ACC112 (cell line): Measurements from ENCODE around the gene ZNF580.
A peak's percentile ranks its signal among the peaks of the same experiment; 100 is the strongest.

ENCODE experiments used
- H2AFZ ChIP-seq: fragments of 200-600 bp; sonication (generic); one replicate; pipeline ENCODE4 v1.6.0; 2017; ENCODE audit warnings: antibody characterized with exemption, low read length; ENCODE audit not compliant: unreplicated experiment
- H3K27ac ChIP-seq: fragments of 200-600 bp; sonication (generic); 2 replicates; pipeline ENCODE4 v1.5.1; 2014; ENCODE audit warnings: low read depth, mild to moderate bottlenecking, antibody characterized with exemption, low read length, moderate library complexity
- H3K27me3 ChIP-seq: fragments of 200-600 bp; sonication (generic); 2 replicates; pipeline ENCODE4 v1.6.1; 2014; ENCODE audit warnings: mild to moderate bottlenecking, antibody characterized with exemption, low read length, moderate library complexity, mixed read lengths; ENCODE audit not compliant: insufficient read depth
- H3K36me3 ChIP-seq: fragments of 200-600 bp; sonication (generic); 2 replicates; pipeline ENCODE4 v1.6.1; 2016; ENCODE audit warnings: mild to moderate bottlenecking, antibody characterized with exemption, low read length, moderate library complexity, mixed read lengths; ENCODE audit not compliant: insufficient read depth
- H3K4me1 ChIP-seq: fragments of 200-600 bp; sonication (generic); one replicate; pipeline ENCODE4 v1.6.1; 2016; ENCODE audit warnings: low read length, mixed read lengths; ENCODE audit not compliant: insufficient read depth, unreplicated experiment, control insufficient read depth
- H3K4me3 ChIP-seq: fragments of 200-600 bp; sonication (generic); 2 replicates; pipeline ENCODE4 v1.5.1; 2014; ENCODE audit warnings: mild to moderate bottlenecking, low read depth, low read length
- H3K79me2 ChIP-seq: fragments of 200-600 bp; sonication (generic); one replicate; pipeline ENCODE4 v1.6.0; 2016; ENCODE audit warnings: low read length; ENCODE audit not compliant: control insufficient read depth, unreplicated experiment, insufficient read depth

The ZNF580 gene

GRCh38 chr19:55606471-55606787, 34.4 kb upstream of the ZNF580 start:
- Histone ChIP-seq H3K4me3 (peak overlapping the region; percentile 92), H3K36me3 (peaks cover 10% of the 10 kb centered on the region; the same call in 1 of the 2 replicates), H3K79me2 (peaks cover 25% of the 10 kb centered on the region), H3K27ac (no peak overlapping the region), H3K4me1 (peaks cover 7% of the 10 kb centered on the region), H2AFZ (no peak overlapping the region), H3K27me3 (no peaks in the 10 kb centered on the region)

GRCh38 chr19:55606817-55607216, 34.0 kb upstream of the ZNF580 start:
- H3K4me1 ChIP-seq = peaks cover 7% of the 10 kb centered on the region
- peak overlapping the region; percentile 92 for H3K4me3 ChIP-seq
- H3K27ac ChIP-seq = no peak overlapping the region
- no peak overlapping the region for H2AFZ ChIP-seq
- peaks cover 25% of the 10 kb centered on the region for H3K79me2 ChIP-seq
- H3K27me3 ChIP-seq = no peaks in the 10 kb centered on the region
- H3K36me3 ChIP-seq = peaks cover 10% of the 10 kb centered on the region; the same call in 1 of the 2 replicates

GRCh38 chr19:55609326-55609725, 31.5 kb upstream of the ZNF580 start:
- H2AFZ ChIP-seq = no peak overlapping the region
- no peak overlapping the region for H3K4me3 ChIP-seq
- H3K36me3 ChIP-seq = peaks cover 10% of the 10 kb centered on the region; the same call in 1 of the 2 replicates
- H3K27ac ChIP-seq = no peak overlapping the region
- H3K27me3 ChIP-seq = no peaks in the 10 kb centered on the region
- H3K79me2 ChIP-seq = peaks cover 27% of the 10 kb centered on the region
- peaks cover 7% of the 10 kb centered on the region for H3K4me1 ChIP-seq

- H3K27ac ChIP-seq = no peak overlapping the region
Measured at GRCh38 chr19:55611300-55611982, 29.4 kb upstream of the ZNF580 start.

GRCh38 chr19:55611983-55612645, 28.7 kb upstream of the ZNF580 start:
- Histone ChIP-seq H3K4me1 (no peaks in the 10 kb centered on the region), H3K27ac (no peak overlapping the region), H2AFZ (no peak overlapping the region), H3K36me3 (peaks cover 10% of the 10 kb centered on the region; the same call in 1 of the 2 replicates), H3K79me2 (peaks cover 20% of the 10 kb centered on the region), H3K4me3 (no peak overlapping the region), H3K27me3 (no peaks in the 10 kb centered on the region)

More at GRCh38 chr19:55611300-55611982, 29.4 kb upstream of the ZNF580 start:
- Histone ChIP-seq H3K4me1 (peaks cover 6% of the 10 kb centered on the region), H2AFZ (no peak overlapping the region), H3K79me2 (peaks cover 26% of the 10 kb centered on the region), H3K27me3 (no peaks in the 10 kb centered on the region), H3K36me3 (peaks cover 10% of the 10 kb centered on the region; the same call in 1 of the 2 replicates), H3K4me3 (no peak overlapping the region)

GRCh38 chr19:55613396-55613795, 27.4 kb upstream of the ZNF580 start:
- H3K4me1 ChIP-seq = no peaks in the 10 kb centered on the region
- H3K27me3 ChIP-seq = no peaks in the 10 kb centered on the region
- no peak overlapping the region for H3K4me3 ChIP-seq
- H3K79me2 ChIP-seq = peaks cover 11% of the 10 kb centered on the region
- H2AFZ ChIP-seq = no peak overlapping the region
- H3K36me3 ChIP-seq = peaks cover 10% of the 10 kb centered on the region; the same call in 1 of the 2 replicates
- H3K27ac ChIP-seq = no peak overlapping the region

- H3K27me3 ChIP-seq = no peaks in the 10 kb centered on the region
- H3K4me3 ChIP-seq = no peak overlapping the region
- peaks cover 9% of the 10 kb centered on the region; the same call in 1 of the 2 replicates for H3K36me3 ChIP-seq
- H3K4me1 ChIP-seq = no peaks in the 10 kb centered on the region
- no peak overlapping the region for H2AFZ ChIP-seq
- H3K27ac ChIP-seq = no peak overlapping the region
- peaks cover 11% of the 10 kb centered on the region for H3K79me2 ChIP-seq
Measured at GRCh38 chr19:55613930-55614710, 26.7 kb upstream of the ZNF580 start.

GRCh38 chr19:55614711-55615542, 25.9 kb upstream of the ZNF580 start:
- no peaks in the 10 kb centered on the region for H3K4me1 ChIP-seq
- no peak overlapping the region for H2AFZ ChIP-seq
- peaks cover 1% of the 10 kb centered on the region; the same call in 1 of the 2 replicates for H3K36me3 ChIP-seq
- no peak overlapping the region for H3K27ac ChIP-seq
- H3K79me2 ChIP-seq = peaks cover 10% of the 10 kb centered on the region
- no peak overlapping the region for H3K4me3 ChIP-seq
- H3K27me3 ChIP-seq = no peaks in the 10 kb centered on the region

GRCh38 chr19:55615543-55616394, 25.0 kb upstream of the ZNF580 start:
- Histone ChIP-seq H3K79me2 (peaks cover 7% of the 10 kb centered on the region), H3K4me3 (no peak overlapping the region)

More at GRCh38 chr19:55615543-55616394, 25.0 kb upstream of the ZNF580 start:
- no peaks in the 10 kb centered on the region for H3K4me1 ChIP-seq
- H3K27me3 ChIP-seq = no peaks in the 10 kb centered on the region
- H3K36me3 ChIP-seq = no peaks in the 10 kb centered on the region
- H3K27ac ChIP-seq = no peak overlapping the region
- H2AFZ ChIP-seq = no peak overlapping the region
